ENCODE data around the gene SLC35F3. TPM values are rescaled to one million over a fixed set of nuclear protein-coding genes. Genes with fewer than 3 reads are reported as not detected.

The SLC35F3 gene
- total RNA-seq, result not detected
- long read RNA-seq, result 0 reads

- H3K4me3 ChIP-seq, result peak within 1 kb of the TSS in 1 of 3 donors; percentile 37
- ATAC-seq (peak; percentile 28 to 73 (median 58)), DNase-seq (peak in 2 of 3 donors; percentile 22 to 47)
- no peak within 1 kb of the TSS for H3K27ac ChIP-seq
- TF ChIP-seq CTCF (IDR thresholded peaks at IDR 0.05), result peak in 1 of 4 donors; percentile 33
- TF ChIP-seq POLR2A (IDR thresholded peaks at IDR 0.05), result no peak
- intact Hi-C loops (cut with DNase I), result no loop called here
- H3K4me1 ChIP-seq, result peaks cover 0 to 6% (median 0%) of the 10 kb centered on the region in 4 donors
- peaks cover 7 to 12% of the 10 kb centered on the region in 2 donors for H3K27me3 ChIP-seq
- WGBS (ENCODE audit: insufficient coverage, low coverage, low lambda C conversion rate, missing lambda C conversion rate), result no CpG with 5 or more reads among the region's 101 CpGs
- no peaks in the 10 kb centered on the region for H3K36me3 ChIP-seq
- no peaks in the 10 kb centered on the region for H3K9me3 ChIP-seq
These were observed at the start of gene SLC35F3 for GRCh38 chr1:233904633-233905415. TSS of gene SLC35F3 (plus strand) at chr1:233904676.

GRCh38 chr1:233859446-233859845 is 45.0 kb upstream of the SLC35F3 start:
- Histone ChIP-seq H3K9me3 (no peaks in the 10 kb centered on the region), H3K4me1 (no peaks in the 10 kb centered on the region), H3K27me3 (no peaks in the 10 kb centered on the region), H3K36me3 (no peaks in the 10 kb centered on the region), H3K27ac (no peak overlapping the region), H3K4me3 (no peak overlapping the region)
- ATAC-seq (no peak), DNase-seq (no peak)
- TF ChIP-seq POLR2A (IDR thresholded peaks at IDR 0.05) (no peak), CTCF (IDR thresholded peaks at IDR 0.05) (no peak)
- intact Hi-C loops (cut with DNase I), result no loop called here
- 51% methylated on average over 3 of the region's 4 CpGs for WGBS (ENCODE audit: insufficient coverage, low coverage, low lambda C conversion rate, missing lambda C conversion rate)

GRCh38 chr1:233863901-233864545 is 40.5 kb upstream of the SLC35F3 start:
- intact Hi-C loops (cut with DNase I), result no loop called here

GRCh38 chr1:233864578-233864977 is 39.9 kb upstream of the SLC35F3 start:
- DNase-seq (no peak), ATAC-seq (no peak)
- Histone ChIP-seq H3K27ac (no peak overlapping the region), H3K4me1 (no peaks in the 10 kb centered on the region), H3K9me3 (no peaks in the 10 kb centered on the region), H3K4me3 (no peak overlapping the region), H3K27me3 (no peaks in the 10 kb centered on the region), H3K36me3 (no peaks in the 10 kb centered on the region)
- 79% methylated on average over 2 of the region's 2 CpGs for WGBS (ENCODE audit: insufficient coverage, low coverage, low lambda C conversion rate, missing lambda C conversion rate)
- no peak for TF ChIP-seq POLR2A (IDR thresholded peaks at IDR 0.05)
- no peak for TF ChIP-seq CTCF (IDR thresholded peaks at IDR 0.05)
- intact Hi-C loops (cut with DNase I), result no loop called here

More at GRCh38 chr1:233863901-233864545, 40.5 kb upstream of the SLC35F3 start:
- Histone ChIP-seq H3K9me3 (no peaks in the 10 kb centered on the region), H3K4me3 (no peak overlapping the region), H3K27me3 (no peaks in the 10 kb centered on the region), H3K27ac (no peak overlapping the region), H3K4me1 (no peaks in the 10 kb centered on the region), H3K36me3 (no peaks in the 10 kb centered on the region)
- WGBS (ENCODE audit: insufficient coverage, low coverage, low lambda C conversion rate, missing lambda C conversion rate), result 44% methylated on average over 3 of the region's 3 CpGs
- ATAC-seq, result no peak
- no peak for TF ChIP-seq POLR2A (IDR thresholded peaks at IDR 0.05)
- no peak for TF ChIP-seq CTCF (IDR thresholded peaks at IDR 0.05)
- no peak for DNase-seq

All from right lobe of liver (tissue), 6 donors.